Astrocyte (in vitro differentiated cells and primary cell): Measurements from ENCODE around the gene PDZD2. TPM values are rescaled to one million over a fixed set of nuclear protein-coding genes. Genes with fewer than 3 reads are reported as not detected.

ENCODE experiments used
- DNase-seq: peaks from one replicate; pipeline ENCODE4 v3.0.0-alpha.2; 2010; ENCODE audit warnings: low read depth
- FAIRE-seq: peaks from 2 replicates; lab custom pipeline; 2011; peaks lifted over from hg19 to GRCh38; lab: Jason Lieb, UNC
- H2AFZ ChIP-seq: 2 replicates; pipeline ENCODE4 v1.6.0; 2012; ENCODE audit warnings: low read depth, low read length, inconsistent platforms
- H3K27ac ChIP-seq: 2 replicates; pipeline ENCODE4 v1.5.1; 2011; ENCODE audit warnings: low read depth, low read length, inconsistent platforms
- H3K27me3 ChIP-seq: 2 replicates; pipeline ENCODE4 v1.6.0; 2011; ENCODE audit warnings: low read length, inconsistent platforms; ENCODE audit not compliant: insufficient read depth
- H3K36me3 ChIP-seq: 2 replicates; pipeline ENCODE4 v1.5.1; 2011; ENCODE audit warnings: low read length, inconsistent platforms; ENCODE audit not compliant: insufficient read depth
- H3K4me1 ChIP-seq: 2 replicates; pipeline ENCODE4 v1.5.1; 2011; ENCODE audit warnings: low read length, inconsistent platforms; ENCODE audit not compliant: insufficient read depth
- H3K4me2 ChIP-seq: 2 replicates; pipeline ENCODE4 v1.6.0; 2012; ENCODE audit warnings: low read length, inconsistent platforms
- H3K4me3 ChIP-seq: 2 replicates; pipeline ENCODE4 v1.5.1; 2011; ENCODE audit warnings: low read depth, mild to moderate bottlenecking, low read length, inconsistent platforms; ENCODE audit not compliant: insufficient read depth
- H3K79me2 ChIP-seq: 2 replicates; pipeline ENCODE4 v1.6.0; 2012; ENCODE audit warnings: mild to moderate bottlenecking, low read length, inconsistent platforms; ENCODE audit not compliant: insufficient read depth
- H3K9ac ChIP-seq: 2 replicates; pipeline ENCODE4 v1.6.0; 2012; ENCODE audit warnings: mild to moderate bottlenecking, low read length, inconsistent platforms
- H3K9me3 ChIP-seq: 2 replicates; pipeline ENCODE4 v1.5.1; 2012; ENCODE audit warnings: low read depth, mild to moderate bottlenecking, low read length, inconsistent platforms; ENCODE audit not compliant: insufficient read depth
- H4K20me1 ChIP-seq: 2 replicates; pipeline ENCODE4 v1.6.0; 2012; ENCODE audit warnings: low read length, inconsistent platforms; ENCODE audit not compliant: insufficient read depth
- H3K27ac Mint-ChIP-seq: one replicate; pipeline ENCODE4 v1.8.0; 2021; ENCODE audit warnings: mild to moderate bottlenecking, mixed read lengths; ENCODE audit not compliant: unreplicated experiment
- H3K27me3 Mint-ChIP-seq: one replicate; pipeline ENCODE4 v1.8.0; 2021; ENCODE audit warnings: low read depth, mixed read lengths; ENCODE audit not compliant: unreplicated experiment
- H3K36me3 Mint-ChIP-seq: one replicate; pipeline ENCODE4 v1.8.0; 2021; ENCODE audit warnings: low read depth, mixed read lengths; ENCODE audit not compliant: unreplicated experiment
- H3K4me1 Mint-ChIP-seq: one replicate; pipeline ENCODE4 v1.8.0; 2021; ENCODE audit warnings: low read depth, mixed read lengths; ENCODE audit not compliant: unreplicated experiment
- H3K4me3 Mint-ChIP-seq: one replicate; pipeline ENCODE4 v1.8.0; 2021; ENCODE audit warnings: mild to moderate bottlenecking, moderate library complexity, mixed read lengths; ENCODE audit not compliant: unreplicated experiment
- H3K9me3 Mint-ChIP-seq: one replicate; pipeline ENCODE4 v1.8.0; 2021; ENCODE audit warnings: mild to moderate bottlenecking, mixed read lengths; ENCODE audit not compliant: unreplicated experiment
- EZH2 ChIP-seq: IDR thresholded peaks from 2 replicates; pipeline ENCODE4 v1.6.1; 2012; ENCODE audit warnings: mild to moderate bottlenecking, low read length, inconsistent platforms; ENCODE audit not compliant: insufficient read depth
- total RNA-seq: library from RNA; stranded (reverse); gene quantifications from 2 replicates; pipeline ENCODE4 v1.2.1, GENCODE V29; 2021
- TF ChIP-seq, protein P1 (sequence below): IDR thresholded peaks from 2 replicates; pipeline ENCODE4 v1.5.1; 2011; ENCODE audit warnings: low read depth, mild to moderate bottlenecking, inconsistent platforms, low read length, moderate library complexity; ENCODE audit not compliant: insufficient read depth

The PDZD2 gene
- total RNA-seq, 1 donor from 2014 or later = 10.3 TPM

GRCh38 chr5:31786090-31786631 lies 147.2 kb downstream of the PDZD2 start:
- Mint-ChIP-seq H3K27ac (no peak overlapping the region), H3K4me1 (peaks cover 2% of the 10 kb centered on the region), H3K36me3 (no peaks in the 10 kb centered on the region), H3K9me3 (no peaks in the 10 kb centered on the region), H3K27me3 (peaks cover 7% of the 10 kb centered on the region), H3K4me3 (no peak overlapping the region)
- no peak for FAIRE-seq
- Histone ChIP-seq H2AFZ (no peak overlapping the region), H3K9me3 (no peaks in the 10 kb centered on the region), H3K4me3 (no peak overlapping the region), H3K4me2 (no peak overlapping the region), H3K4me1 (no peaks in the 10 kb centered on the region), H3K36me3 (no peaks in the 10 kb centered on the region), H3K79me2 (no peaks in the 10 kb centered on the region), H3K9ac (no peak overlapping the region), H4K20me1 (no peaks in the 10 kb centered on the region), H3K27me3 (no peaks in the 10 kb centered on the region), H3K27ac (no peak overlapping the region)
- no peak for DNase-seq
- TF ChIP-seq EZH2 = no peak
- TF ChIP-seq, protein P1, sequence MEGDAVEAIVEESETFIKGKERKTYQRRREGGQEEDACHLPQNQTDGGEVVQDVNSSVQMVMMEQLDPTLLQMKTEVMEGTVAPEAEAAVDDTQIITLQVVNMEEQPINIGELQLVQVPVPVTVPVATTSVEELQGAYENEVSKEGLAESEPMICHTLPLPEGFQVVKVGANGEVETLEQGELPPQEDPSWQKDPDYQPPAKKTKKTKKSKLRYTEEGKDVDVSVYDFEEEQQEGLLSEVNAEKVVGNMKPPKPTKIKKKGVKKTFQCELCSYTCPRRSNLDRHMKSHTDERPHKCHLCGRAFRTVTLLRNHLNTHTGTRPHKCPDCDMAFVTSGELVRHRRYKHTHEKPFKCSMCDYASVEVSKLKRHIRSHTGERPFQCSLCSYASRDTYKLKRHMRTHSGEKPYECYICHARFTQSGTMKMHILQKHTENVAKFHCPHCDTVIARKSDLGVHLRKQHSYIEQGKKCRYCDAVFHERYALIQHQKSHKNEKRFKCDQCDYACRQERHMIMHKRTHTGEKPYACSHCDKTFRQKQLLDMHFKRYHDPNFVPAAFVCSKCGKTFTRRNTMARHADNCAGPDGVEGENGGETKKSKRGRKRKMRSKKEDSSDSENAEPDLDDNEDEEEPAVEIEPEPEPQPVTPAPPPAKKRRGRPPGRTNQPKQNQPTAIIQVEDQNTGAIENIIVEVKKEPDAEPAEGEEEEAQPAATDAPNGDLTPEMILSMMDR = no peak

GRCh38 chr5:31794009-31794408 lies 155.1 kb downstream of the PDZD2 start:
- Mint-ChIP-seq H3K9me3 (no peaks in the 10 kb centered on the region), H3K27me3 (peaks cover 4% of the 10 kb centered on the region)
- H2AFZ ChIP-seq = no peak overlapping the region

GRCh38 chr5:31798168-31798567 lies 159.2 kb downstream of the PDZD2 start:
- no peak for FAIRE-seq
- Histone ChIP-seq H3K4me3 (no peak overlapping the region), H3K9ac (no peak overlapping the region), H3K9me3 (no peaks in the 10 kb centered on the region), H3K4me1 (no peaks in the 10 kb centered on the region), H3K36me3 (no peaks in the 10 kb centered on the region), H3K27ac (no peak overlapping the region), H3K4me2 (no peak overlapping the region), H3K27me3 (peaks cover 9% of the 10 kb centered on the region), H2AFZ (no peak overlapping the region), H4K20me1 (no peaks in the 10 kb centered on the region), H3K79me2 (no peaks in the 10 kb centered on the region)
- TF ChIP-seq, protein P1 = no peak
- no peak for TF ChIP-seq EZH2
- Mint-ChIP-seq H3K27me3 (peaks cover 7% of the 10 kb centered on the region), H3K4me1 (no peaks in the 10 kb centered on the region), H3K27ac (no peak overlapping the region), H3K4me3 (no peak overlapping the region), H3K9me3 (no peaks in the 10 kb centered on the region), H3K36me3 (no peaks in the 10 kb centered on the region)
- DNase-seq = no peak

More at GRCh38 chr5:31794009-31794408, 155.1 kb downstream of the PDZD2 start:
- H3K27ac Mint-ChIP-seq = no peak overlapping the region
- no peak overlapping the region for H3K9ac ChIP-seq
- DNase-seq = no peak
- H3K9me3 ChIP-seq = no peaks in the 10 kb centered on the region
- FAIRE-seq = no peak
- H3K4me3 Mint-ChIP-seq = no peak overlapping the region
- H3K36me3 Mint-ChIP-seq = no peaks in the 10 kb centered on the region
- H3K36me3 ChIP-seq = no peaks in the 10 kb centered on the region
- TF ChIP-seq, protein P1 = no peak
- TF ChIP-seq EZH2 = no peak
- no peaks in the 10 kb centered on the region for H3K79me2 ChIP-seq
- no peaks in the 10 kb centered on the region for H4K20me1 ChIP-seq
- H3K4me3 ChIP-seq = no peak overlapping the region
- no peak overlapping the region for H3K27ac ChIP-seq
- H3K27me3 ChIP-seq = peaks cover 6% of the 10 kb centered on the region
- no peaks in the 10 kb centered on the region for H3K4me1 ChIP-seq
- H3K4me2 ChIP-seq = no peak overlapping the region
- no peaks in the 10 kb centered on the region for H3K4me1 Mint-ChIP-seq
